SIG-M5 treated with dmso at 0.1 percent for 504 hours (cell line): ENCODE measurements around the gene PRR18.

Source experiments
- DNase-seq: peaks from one replicate; lab custom pipeline; 2025; ENCODE audit not compliant: unreplicated experiment; lab: John Stamatoyannopoulos, UW

The PRR18 gene

GRCh38 chr6:166307082-166308032, 835 bp downstream of the PRR18 start:
- DNase-seq = no peak

- DNase-seq = no peak
Observed at GRCh38 chr6:166306378-166307081, 1.7 kb downstream of the PRR18 start.

- no peak for DNase-seq
Observed at GRCh38 chr6:166305562-166306117, 2.6 kb downstream of the PRR18 start.

DNA sequence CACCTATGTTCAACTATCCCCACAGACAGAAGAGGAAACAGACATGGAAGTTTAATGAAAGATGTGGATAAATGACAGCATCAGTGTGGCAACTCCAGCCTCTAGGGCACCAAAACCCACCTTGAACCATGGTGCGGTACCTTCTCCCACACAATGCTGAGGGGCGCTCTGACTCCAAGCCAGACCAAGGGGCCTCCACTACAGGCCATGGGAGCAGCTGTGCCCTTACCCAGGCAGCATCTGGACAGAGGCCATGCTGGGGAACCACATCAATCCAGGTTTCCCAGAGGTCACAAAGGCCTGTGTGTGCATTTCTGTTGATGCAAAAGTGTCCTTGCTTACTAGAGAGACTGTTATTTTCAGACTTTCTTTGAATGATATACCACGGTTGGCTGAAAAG, 4.1 kb downstream of the PRR18 start:
- no peak for DNase-seq

GRCh38 chr6:166301611-166302529, 6.3 kb downstream of the PRR18 start:
- no peak for DNase-seq

- DNase-seq = no peak
Observed at GRCh38 chr6:166300357-166300987, 7.7 kb downstream of the PRR18 start.

- no peak for DNase-seq
Observed at GRCh38 chr6:166297606-166298005, 10.6 kb downstream of the PRR18 start.

DNA sequence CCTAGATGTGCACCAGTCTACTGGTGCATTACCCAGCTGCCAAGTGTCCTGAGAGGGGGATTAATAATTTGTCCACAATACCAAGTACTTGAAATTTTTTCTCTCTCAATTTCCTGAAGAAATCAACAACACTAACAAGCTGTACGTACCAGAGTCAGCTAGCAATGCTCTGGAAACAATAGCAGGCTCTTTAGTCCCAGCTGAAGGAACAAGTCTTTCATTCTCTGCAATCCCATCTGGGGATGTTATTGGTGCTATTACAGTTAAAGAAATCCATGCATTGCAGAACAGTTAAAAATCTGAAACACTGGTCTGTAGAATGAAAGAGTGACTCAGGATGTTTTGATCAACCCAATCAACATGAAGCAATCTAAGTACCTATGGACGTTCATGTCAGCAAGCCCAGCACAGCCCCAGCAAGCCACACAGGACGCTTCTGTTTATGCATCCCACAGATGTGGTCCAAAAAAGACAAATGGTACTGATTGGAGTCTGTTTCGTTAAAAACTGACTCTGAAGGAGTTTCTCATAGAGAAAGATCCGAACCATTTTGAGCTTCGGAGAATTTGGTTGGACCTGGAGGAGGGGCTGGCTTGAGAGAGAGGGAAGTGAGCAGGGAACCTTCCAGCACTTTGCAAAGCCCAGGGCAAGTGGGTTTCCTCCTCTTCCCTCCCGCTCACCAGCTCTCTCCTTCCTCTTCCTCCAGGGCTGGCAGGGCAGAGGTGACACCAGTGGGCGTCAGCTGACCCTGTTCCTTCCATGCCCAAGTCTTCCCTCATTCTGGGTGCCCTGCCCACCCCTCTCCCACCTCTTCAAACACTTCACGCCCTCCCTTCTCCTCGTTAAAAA, 11.9 kb downstream of the PRR18 start:
- DNase-seq = no peak

DNA sequence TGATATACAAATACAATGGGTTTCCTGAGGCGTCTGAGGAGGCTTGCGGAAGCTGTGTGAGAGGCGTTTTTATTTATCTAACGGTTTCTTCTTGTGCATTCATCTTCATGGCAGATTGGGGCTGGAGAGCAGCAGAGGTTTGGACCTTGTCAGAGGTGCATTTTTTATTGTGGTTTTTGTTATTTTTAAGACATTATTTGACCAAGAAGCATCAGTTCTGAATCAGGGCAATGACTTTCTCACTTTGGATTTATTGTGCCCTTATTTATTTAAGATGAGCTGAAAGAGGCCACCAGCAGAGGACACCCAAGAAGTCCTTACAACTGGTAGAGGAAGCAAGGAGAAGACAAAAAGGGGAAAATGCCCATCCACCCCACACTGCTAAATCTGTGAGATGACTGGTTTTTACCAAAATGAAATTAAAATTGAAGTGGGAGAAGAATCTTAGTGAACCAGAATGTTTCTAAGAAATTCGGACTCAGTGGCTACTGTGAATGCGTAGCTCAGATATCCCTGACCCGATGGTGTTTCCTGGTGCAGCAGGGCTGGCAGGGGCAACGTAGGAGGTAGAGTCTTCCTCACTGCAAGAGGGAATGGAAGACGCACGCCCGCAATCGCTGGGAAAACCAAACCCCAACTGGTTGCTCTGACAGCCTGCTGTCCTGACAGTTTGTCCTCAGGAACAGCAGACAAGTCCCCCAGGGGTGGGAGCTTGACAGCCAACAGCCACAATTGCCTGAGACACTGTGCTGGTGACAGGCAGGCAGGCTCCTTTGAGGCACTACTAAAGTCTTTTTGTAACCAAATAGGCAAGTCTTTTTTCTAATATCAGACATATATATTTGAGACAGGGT, 14.2 kb downstream of the PRR18 start:
- no peak for DNase-seq

GRCh38 chr6:166289207-166290060, 18.8 kb downstream of the PRR18 start:
- no peak for DNase-seq

- peak; percentile 4 for DNase-seq
Observed at GRCh38 chr6:166286839-166287271, 21.3 kb downstream of the PRR18 start.

DNA sequence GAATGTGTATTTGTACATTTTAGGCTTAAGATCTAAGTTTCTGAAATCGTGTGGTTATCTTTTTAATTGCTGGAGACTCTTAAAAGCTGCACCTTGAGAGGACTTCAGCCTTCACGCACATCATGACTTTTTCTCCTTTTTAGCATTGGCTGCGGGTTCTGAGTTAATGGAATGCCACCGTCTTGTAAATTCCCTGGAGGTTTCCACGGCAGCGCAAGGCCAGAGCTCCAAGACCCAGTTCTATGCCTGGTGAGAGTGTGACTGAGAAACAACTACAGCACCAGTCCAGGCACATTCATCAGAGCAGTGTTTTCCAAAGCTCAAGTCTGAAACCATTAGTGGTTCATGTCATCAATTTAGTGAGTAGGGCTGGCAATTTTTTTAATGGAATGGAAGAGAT, 23.0 kb downstream of the PRR18 start:
- DNase-seq = no peak

DNA sequence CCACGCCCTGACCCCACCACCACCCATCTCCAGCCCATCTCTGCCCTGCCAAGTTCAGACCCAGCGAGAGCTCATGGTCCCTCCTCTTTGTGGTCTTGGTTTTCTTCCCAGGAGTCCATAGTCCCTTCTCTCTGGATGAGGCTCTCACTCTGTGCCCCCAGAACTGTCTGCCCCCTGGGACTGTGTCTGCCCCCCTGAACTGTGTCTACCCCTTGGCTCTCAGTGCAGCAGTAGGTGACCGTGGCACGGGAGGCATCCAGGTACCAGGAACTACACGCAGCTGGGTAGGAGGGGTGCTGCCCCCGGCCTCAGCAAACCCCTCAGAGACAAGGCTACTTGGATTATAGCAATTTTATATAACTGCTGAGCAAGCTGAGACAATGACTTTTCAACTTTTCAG, 23.6 kb downstream of the PRR18 start:
- no peak for DNase-seq

GRCh38 chr6:166282394-166283032, 25.7 kb downstream of the PRR18 start:
- no peak for DNase-seq

GRCh38 chr6:166281104-166281503, 27.1 kb downstream of the PRR18 start:
- DNase-seq = no peak

DNA sequence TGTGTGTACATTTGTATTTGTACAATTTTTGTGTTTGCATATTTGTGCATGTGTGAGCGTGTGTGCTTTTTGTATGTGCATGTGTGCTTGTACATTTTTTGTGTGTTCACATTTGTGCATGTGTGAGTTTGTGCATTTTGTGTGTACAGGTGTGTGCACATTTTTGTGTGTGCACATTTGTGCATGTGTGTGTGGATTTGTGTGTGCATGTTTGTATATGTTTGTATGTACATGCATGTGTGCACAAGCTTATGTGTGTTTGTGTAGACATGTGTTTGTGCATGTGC, 28.9 kb downstream of the PRR18 start:
- DNase-seq = no peak
